ENCODE results near the gene FBLN2.

- TF ChIP-seq POLR2A (IDR thresholded peaks at IDR 0.05) (no peak), CTCF (IDR thresholded peaks at IDR 0.05) (no peak)
Measured at GRCh38 chr3:13658681-13659080, 109.8 kb downstream of the FBLN2 start.
